ENCODE data around the gene PLA2G2F.

GRCh38 chr1:20198918-20199317 is 59.8 kb downstream of the PLA2G2F start:
- TF ChIP-seq CTCF (IDR thresholded peaks at IDR 0.05) (no peak), POLR2A (IDR thresholded peaks at IDR 0.05) (no peak), EP300 (IDR thresholded peaks at IDR 0.05) (no peak)
